ENCODE measurements around the gene SLC25A6. TPM values are rescaled to one million over a fixed set of nuclear protein-coding genes. Genes with fewer than 3 reads are reported as not detected.

SLC25A6 gene
- 259 and 345 TPM in 2 replicates for total RNA-seq

DNA sequence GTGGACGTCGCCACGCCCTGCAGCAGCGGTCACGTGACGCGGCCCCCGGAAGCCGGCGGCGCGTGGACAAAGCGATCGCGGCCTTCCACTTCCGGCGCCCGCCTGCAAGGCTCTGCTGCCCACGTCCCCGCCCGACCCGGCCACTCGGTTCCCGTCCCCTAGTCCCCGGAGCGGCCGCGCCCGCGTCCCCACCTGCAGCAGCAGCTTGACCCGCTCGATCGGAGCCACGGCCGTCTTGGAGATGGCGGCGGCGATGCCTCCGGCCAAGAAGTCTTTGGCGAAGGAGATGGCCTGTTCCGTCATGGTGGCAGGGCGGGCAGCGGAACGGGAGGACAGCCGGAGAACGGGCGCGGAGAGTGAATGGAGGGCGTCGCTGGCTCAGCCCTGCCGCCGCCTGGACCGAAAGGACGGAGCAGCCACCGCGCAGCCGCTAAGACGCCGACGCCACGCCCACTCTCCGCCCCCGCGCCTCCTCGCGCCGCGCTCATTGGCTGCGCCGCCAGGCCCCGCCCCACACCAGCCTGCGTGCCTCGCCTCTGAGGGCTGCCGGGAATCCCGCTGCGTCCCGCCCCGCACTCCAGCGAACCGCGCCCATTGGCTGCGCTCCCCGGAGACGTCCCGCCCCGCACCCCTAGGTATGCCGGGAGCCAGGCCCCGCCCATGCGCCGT, at the start of gene SLC25A6:
SLC25A6 (minus strand) TSS at position 407 of the 669 bp plus-strand sequence; CDS start at position 303, 104 bp downstream.

DNA sequence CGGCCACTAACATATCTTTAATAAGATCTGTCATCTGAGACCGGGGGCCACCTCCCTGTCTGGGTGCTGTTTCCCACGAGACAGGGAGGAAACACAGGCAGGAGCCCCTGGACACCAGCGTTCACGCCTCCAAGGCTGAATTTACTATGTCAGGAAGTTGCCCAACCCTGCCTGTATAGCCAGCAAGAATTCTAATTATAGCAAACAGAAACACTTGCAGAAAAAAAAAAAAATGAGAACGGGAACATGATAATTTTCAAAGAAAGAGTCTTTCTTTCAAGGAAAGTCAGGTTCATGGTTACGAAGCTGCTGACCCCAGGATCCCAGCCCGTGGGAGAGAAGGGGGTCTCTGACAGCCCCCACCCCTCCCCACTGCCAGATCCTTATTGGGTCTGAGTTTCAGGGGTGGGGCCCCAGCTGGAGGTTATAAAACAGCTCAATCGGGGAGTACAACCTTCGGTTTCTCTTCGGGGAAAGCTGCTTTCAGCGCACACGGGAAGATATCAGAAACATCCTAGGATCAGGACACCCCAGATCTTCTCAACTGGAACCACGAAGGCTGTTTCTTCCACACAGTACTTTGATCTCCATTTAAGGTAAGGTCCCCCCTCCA, 55.5 kb downstream of the SLC25A6 start, which contains the start of gene IL3RA:
IL3RA (plus strand) TSS at position 455 of the 613 bp plus-strand sequence. CDS start 4,981 bp downstream, outside the sequence.

Other genes with a start within 250 kb of the SLC25A6 start
- gene CRLF2, start 179.5 kb downstream of the SLC25A6 start, total RNA-seq, result not detected in 2 replicates
- gene CSF2RA, start 123.3 kb downstream of the SLC25A6 start, total RNA-seq, result not detected in 2 replicates
- gene IL3RA, start 55.3 kb downstream of the SLC25A6 start, total RNA-seq, result not detected in 2 replicates
- gene ASMTL, start 60.8 kb upstream of the SLC25A6 start, total RNA-seq, result 24.1 and 33.6 TPM in 2 replicates
- not detected in 2 replicates for gene P2RY8, start 145.1 kb upstream of the SLC25A6 start, total RNA-seq
- 30.0 and 33.7 TPM in 2 replicates for gene AKAP17A, start 199.5 kb upstream of the SLC25A6 start, total RNA-seq
- gene ASMT, start 222.9 kb upstream of the SLC25A6 start, total RNA-seq, result not detected in 2 replicates